GM12864 (cell line): ENCODE data around the gene CPEB2.

Experiments used
- DNase-seq: peaks from one replicate; pipeline ENCODE4 v3.0.0-alpha.2; 2011; ENCODE audit warnings: low read depth
- H3K4me3 ChIP-seq: 2 replicates; pipeline ENCODE4 v1.5.1; 2011; ENCODE audit warnings: mild to moderate bottlenecking, low read depth, low read length, control low read depth
- TF ChIP-seq, protein P1 (sequence below): IDR thresholded peaks from 2 replicates; pipeline ENCODE4 v1.5.1; 2011; ENCODE audit warnings: low read depth, mild to moderate bottlenecking, moderate library complexity, low read length, control low read depth, inconsistent platforms; ENCODE audit errors: missing control alignments

Gene CPEB2

DNA sequence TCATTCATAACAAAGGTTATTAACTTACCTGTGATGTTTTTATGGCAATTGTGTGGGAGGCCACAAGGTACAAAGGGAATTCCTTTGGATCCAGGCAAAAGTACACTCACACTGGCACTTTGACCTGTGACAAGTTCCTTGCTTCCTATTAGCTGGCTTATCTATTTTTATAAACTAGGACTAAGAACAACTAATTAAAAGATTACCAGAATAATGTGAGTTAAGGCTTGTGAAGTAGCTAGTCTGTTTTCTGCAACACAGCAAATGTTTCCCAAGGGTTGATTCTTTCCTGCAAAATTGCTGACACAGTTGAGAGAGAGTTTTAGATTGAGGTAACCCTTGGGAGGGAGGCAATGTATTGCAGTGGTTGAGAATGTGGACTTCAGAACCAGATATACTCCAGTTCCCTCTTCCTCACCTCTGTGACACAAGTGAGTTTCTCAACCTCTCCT, 107.9 kb downstream of the CPEB2 start:
- no peak overlapping the region for H3K4me3 ChIP-seq
- DNase-seq, result no peak
- TF ChIP-seq, protein P1, sequence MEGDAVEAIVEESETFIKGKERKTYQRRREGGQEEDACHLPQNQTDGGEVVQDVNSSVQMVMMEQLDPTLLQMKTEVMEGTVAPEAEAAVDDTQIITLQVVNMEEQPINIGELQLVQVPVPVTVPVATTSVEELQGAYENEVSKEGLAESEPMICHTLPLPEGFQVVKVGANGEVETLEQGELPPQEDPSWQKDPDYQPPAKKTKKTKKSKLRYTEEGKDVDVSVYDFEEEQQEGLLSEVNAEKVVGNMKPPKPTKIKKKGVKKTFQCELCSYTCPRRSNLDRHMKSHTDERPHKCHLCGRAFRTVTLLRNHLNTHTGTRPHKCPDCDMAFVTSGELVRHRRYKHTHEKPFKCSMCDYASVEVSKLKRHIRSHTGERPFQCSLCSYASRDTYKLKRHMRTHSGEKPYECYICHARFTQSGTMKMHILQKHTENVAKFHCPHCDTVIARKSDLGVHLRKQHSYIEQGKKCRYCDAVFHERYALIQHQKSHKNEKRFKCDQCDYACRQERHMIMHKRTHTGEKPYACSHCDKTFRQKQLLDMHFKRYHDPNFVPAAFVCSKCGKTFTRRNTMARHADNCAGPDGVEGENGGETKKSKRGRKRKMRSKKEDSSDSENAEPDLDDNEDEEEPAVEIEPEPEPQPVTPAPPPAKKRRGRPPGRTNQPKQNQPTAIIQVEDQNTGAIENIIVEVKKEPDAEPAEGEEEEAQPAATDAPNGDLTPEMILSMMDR, result no peak

DNA sequence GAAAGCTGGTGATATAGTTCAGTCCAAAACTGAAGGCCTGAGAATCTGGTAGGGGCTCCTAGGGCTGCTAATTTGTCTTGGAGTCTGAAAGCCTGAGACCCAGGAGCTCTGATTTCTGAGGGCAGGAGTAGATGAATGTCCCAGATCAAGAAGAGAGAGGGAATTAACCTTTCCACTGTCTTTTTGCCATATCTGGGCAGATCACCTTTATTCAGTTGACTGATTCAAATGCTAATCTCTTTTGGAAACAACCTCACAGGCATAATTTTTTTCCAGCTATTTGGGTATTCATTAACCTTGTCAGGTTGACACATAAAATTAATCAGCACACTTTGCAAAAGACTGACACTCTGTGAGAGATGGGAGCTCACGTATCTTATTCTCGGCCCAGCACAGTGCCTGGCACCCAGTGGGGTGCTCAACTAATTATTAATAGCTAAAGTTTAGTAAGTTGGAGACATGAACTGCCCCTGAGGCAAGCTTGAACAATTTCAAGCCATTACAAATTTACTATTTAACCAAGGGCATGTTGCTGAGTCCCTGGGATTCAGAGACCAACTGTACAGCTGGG, 114.3 kb downstream of the CPEB2 start:
- H3K4me3 ChIP-seq, result no peak overlapping the region
- TF ChIP-seq, protein P1, result no peak
- no peak for DNase-seq

DNA sequence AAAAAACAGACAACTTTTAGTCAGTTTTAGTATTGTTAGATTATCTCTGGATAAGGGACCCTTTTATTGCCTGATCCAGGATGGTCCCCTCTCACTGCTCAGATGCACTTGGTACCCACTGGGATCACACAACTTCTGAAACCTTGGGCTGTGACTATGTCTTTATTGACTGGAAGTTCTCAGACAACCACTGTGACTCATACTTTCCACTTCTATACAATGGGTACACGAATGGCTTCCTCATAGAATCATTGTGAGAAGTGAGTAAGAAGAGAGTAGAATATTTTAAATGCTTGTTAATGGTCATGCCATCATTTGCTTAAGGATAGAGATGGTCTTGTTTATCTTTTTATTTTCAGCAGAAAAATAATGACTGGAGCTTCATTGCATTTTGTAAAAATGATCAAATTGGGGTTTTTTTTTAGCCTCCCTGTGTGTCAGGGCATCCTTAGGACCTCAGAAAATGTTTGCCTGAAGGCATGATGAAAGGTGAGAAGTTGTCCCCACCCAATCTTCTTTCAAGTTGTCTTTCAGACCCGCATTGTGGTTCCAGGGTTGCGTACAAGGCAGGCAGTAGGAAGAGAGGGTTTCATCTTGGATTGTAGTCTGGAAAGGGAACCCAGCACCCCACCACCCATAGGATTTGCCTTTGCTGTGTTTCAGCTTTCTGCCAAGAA, 115.1 kb downstream of the CPEB2 start:
- no peak for DNase-seq
- H3K4me3 ChIP-seq, result no peak overlapping the region
- TF ChIP-seq, protein P1, result no peak

DNA sequence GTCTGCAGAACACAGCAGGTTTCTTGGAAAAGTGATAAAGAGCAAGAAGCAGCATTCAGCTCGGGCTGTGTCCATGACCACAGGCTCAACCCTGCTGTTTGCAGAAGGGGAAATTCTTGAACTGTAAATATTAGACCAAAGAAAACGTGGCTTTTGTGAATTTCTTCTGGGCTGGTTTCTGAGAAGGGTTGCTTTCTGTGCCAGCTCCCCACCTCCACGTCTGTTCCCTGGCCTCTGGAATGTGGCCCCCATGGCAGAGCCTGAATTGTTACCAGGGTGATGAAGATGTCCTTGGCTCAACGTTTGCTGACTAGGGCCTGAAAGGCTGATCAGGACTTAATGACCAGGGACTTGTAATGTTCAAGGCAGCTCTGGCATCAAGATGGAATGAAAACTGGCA, 116.0 kb downstream of the CPEB2 start:
- DNase-seq, result no peak
- no peak overlapping the region for H3K4me3 ChIP-seq
- TF ChIP-seq, protein P1, result no peak
